Kidney (tissue), 14 donors: ENCODE data around the gene BACH2. TPM values are rescaled to one million over a fixed set of nuclear protein-coding genes. Genes with fewer than 3 reads are reported as not detected.

Source experiments
- DNase-seq, 5 donors: peaks; one replicate each; pipeline ENCODE4 v3.0.0-alpha.2; 2013 to 2020
- FAIRE-seq: peaks from 2 replicates; lab custom pipeline; 2012; peaks lifted over from hg19 to GRCh38; lab: Jason Lieb, UNC
- H3K27ac ChIP-seq, 2 donors: one replicate each; pipeline ENCODE4 v1.7.0; 2013; ENCODE audit warnings: low read depth in 2 of 2, low read length in 2 of 2, inconsistent platforms in 1 of 2
- H3K27me3 ChIP-seq: one replicate; pipeline ENCODE4 v1.7.1; 2013; ENCODE audit warnings: low read length, inconsistent platforms; ENCODE audit not compliant: control insufficient read depth, insufficient read depth
- H3K36me3 ChIP-seq, 3 donors: one replicate each; pipeline versions ENCODE4 v1.7.0 to v1.7.1; 2013; ENCODE audit warnings: low read length in 3 of 3, control low read depth in 1 of 3, inconsistent platforms in 1 of 3; ENCODE audit not compliant: insufficient read depth in 3 of 3, control insufficient read depth in 2 of 3
- H3K4me1 ChIP-seq, 3 donors: one replicate each; pipeline versions ENCODE4 v1.7.0 to v1.7.1; 2013; ENCODE audit warnings: low read length in 3 of 3, inconsistent platforms in 1 of 3, low read depth in 1 of 3; ENCODE audit not compliant: control insufficient read depth in 2 of 3, insufficient read depth in 2 of 3
- H3K4me3 ChIP-seq, 3 donors: one replicate each; pipeline versions ENCODE4 v1.7.0 to v1.8.1; 2013; ENCODE audit warnings: low read length in 3 of 3, control low read depth in 1 of 3, inconsistent platforms in 1 of 3
- H3K9ac ChIP-seq, 3 donors: one replicate each; pipeline versions ENCODE4 v1.7.0 to v1.7.1; 2013; ENCODE audit warnings: low read length in 3 of 3, control low read depth in 1 of 3, inconsistent platforms in 1 of 3
- H3K9me3 ChIP-seq, 3 donors: one replicate each; pipeline versions ENCODE4 v1.7.0 to v1.7.1; 2013; ENCODE audit warnings: low read length in 3 of 3, control low read depth in 1 of 3, inconsistent platforms in 1 of 3; ENCODE audit not compliant: control insufficient read depth in 2 of 3, insufficient read depth in 1 of 3
- intact Hi-C: fragments of 100-400 bp; cut with DNase I; formaldehyde crosslinking; loops from one replicate; pipeline ENCODE4 v1.11.1; 2022
- polyA plus RNA-seq: library from polyadenylated mRNA; stranded (reverse); fragments of 350-450 nt; fragmentation: Illumina TruSeq; extraction: RNeasy Lipid Tissue Mini Kit (QIAGEN cat#74804); gene quantifications from one replicate; pipeline ENCODE4 v1.2.3, GENCODE V29; 2014; ENCODE audit warnings: low read depth, low replicate concordance; ENCODE audit not compliant: insufficient read depth
- total RNA-seq: library from RNA; stranded (reverse); fragmentation: NEBNext Ultra II Directional; extraction: Animal tissue kit (Norgen Biotek cat#: 25700); gene quantifications from one replicate; pipeline ENCODE4 v1.2.1, GENCODE V29; 2021
- TF ChIP-seq, protein P1 (sequence below): IDR thresholded peaks from 3 replicates; pipeline ENCODE4 v1.5.1; 2012; ENCODE audit warnings: mild to moderate bottlenecking, moderate library complexity, borderline replicate concordance; ENCODE audit not compliant: insufficient read depth; ENCODE audit errors: extremely low read depth
- donor health status: control.
- donor health status: control.
- donor health status: control.
- donor health status: control.
- donor health status: control.
- donor health status: DM: yes; HTN: yes; CAD: no.
- donor health status: Normal renal cell carcinoma (clear cell type).

Gene BACH2
- total and polyA plus RNA-seq, 2 donors from 2014 or later: 0.32 to 6.9 TPM

DNA sequence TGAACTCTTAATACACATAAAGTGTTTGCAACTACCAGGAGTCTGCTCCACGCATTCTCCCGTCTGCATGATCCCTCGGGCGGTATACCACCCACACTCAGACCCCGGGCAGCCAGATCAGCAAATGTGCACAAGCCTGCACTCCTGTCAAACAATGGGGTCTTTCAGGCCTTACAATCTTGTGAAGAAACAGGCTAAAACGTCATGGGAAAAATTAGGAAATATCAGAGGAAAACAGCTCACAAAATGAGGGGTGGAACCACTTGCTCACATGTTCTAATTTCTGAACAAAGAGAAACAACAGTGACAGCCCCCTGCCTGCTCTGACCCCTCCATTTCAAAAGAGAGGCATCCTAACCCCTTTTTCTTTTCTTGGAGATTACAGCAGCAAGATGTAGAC is 69.4 kb downstream of the BACH2 start:
- peaks cover 0 to 2% (median 0%) of the 10 kb centered on the region in 3 donors for H3K4me1 ChIP-seq
- DNase-seq: no peak
- intact Hi-C loops: no loop called here
- no peaks in the 10 kb centered on the region for H3K9me3 ChIP-seq
- no peak overlapping the region for H3K9ac ChIP-seq
- H3K36me3 ChIP-seq: no peaks in the 10 kb centered on the region
- no peak overlapping the region for H3K27ac ChIP-seq
- no peaks in the 10 kb centered on the region for H3K27me3 ChIP-seq
- no peak for FAIRE-seq
- no peak overlapping the region for H3K4me3 ChIP-seq
- TF ChIP-seq, protein P1, sequence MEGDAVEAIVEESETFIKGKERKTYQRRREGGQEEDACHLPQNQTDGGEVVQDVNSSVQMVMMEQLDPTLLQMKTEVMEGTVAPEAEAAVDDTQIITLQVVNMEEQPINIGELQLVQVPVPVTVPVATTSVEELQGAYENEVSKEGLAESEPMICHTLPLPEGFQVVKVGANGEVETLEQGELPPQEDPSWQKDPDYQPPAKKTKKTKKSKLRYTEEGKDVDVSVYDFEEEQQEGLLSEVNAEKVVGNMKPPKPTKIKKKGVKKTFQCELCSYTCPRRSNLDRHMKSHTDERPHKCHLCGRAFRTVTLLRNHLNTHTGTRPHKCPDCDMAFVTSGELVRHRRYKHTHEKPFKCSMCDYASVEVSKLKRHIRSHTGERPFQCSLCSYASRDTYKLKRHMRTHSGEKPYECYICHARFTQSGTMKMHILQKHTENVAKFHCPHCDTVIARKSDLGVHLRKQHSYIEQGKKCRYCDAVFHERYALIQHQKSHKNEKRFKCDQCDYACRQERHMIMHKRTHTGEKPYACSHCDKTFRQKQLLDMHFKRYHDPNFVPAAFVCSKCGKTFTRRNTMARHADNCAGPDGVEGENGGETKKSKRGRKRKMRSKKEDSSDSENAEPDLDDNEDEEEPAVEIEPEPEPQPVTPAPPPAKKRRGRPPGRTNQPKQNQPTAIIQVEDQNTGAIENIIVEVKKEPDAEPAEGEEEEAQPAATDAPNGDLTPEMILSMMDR: no peak

DNA sequence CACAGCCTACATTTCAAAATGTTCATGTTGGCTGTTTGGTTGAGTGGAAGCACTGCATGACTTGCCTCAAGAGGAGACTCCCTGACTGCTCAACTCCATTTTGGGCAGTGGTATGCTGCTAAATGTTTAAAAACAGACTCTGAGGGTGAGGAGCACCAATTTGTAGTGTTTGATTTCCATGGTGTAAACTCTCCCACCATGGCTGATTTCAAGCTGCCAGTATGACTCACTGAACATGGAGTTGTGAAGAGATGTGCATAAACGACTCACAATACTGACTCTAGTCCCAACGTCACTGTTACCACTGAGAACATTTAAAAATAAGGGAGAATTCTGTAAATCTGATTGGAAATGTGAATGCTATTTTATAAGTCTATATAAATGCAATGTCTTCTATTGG is 70.4 kb downstream of the BACH2 start:
- H3K9ac ChIP-seq: no peak overlapping the region
- H3K27me3 ChIP-seq: no peaks in the 10 kb centered on the region
- TF ChIP-seq, protein P1: no peak
- FAIRE-seq: no peak
- H3K27ac ChIP-seq: no peak overlapping the region
- H3K9me3 ChIP-seq: no peaks in the 10 kb centered on the region
- DNase-seq: no peak
- H3K36me3 ChIP-seq: no peaks in the 10 kb centered on the region
- H3K4me3 ChIP-seq: no peak overlapping the region
- H3K4me1 ChIP-seq: peaks cover 0 to 2% (median 0%) of the 10 kb centered on the region in 3 donors
- intact Hi-C loops: no loop called here

DNA sequence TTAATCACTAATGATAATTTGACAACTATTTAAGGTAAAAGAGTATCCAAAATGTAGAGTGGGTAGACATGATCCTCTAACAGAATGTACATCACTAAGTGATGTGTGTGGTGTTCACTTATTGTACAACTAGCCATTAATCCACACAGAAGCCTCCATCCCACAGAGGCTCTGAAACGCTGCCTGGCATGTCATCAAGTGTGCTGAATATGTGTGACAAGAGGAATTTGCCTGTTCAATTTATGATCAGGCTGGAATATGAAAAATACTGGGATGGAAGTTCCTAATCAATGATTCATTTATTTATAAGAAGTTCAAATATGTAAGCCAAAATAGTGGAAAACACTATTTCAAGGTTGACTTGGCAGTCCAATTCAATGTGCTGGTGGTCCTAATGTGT is 72.4 kb downstream of the BACH2 start:
- TF ChIP-seq, protein P1: no peak
- Histone ChIP-seq H3K4me1 (peaks cover 0 to 5% (median 5%) of the 10 kb centered on the region in 3 donors), H3K4me3 (no peak overlapping the region), H3K36me3 (no peaks in the 10 kb centered on the region), H3K9ac (no peak overlapping the region), H3K27ac (no peak overlapping the region), H3K27me3 (no peaks in the 10 kb centered on the region), H3K9me3 (no peaks in the 10 kb centered on the region)
- DNase-seq (no peak), FAIRE-seq (no peak)
- intact Hi-C loops: no loop called here

DNA sequence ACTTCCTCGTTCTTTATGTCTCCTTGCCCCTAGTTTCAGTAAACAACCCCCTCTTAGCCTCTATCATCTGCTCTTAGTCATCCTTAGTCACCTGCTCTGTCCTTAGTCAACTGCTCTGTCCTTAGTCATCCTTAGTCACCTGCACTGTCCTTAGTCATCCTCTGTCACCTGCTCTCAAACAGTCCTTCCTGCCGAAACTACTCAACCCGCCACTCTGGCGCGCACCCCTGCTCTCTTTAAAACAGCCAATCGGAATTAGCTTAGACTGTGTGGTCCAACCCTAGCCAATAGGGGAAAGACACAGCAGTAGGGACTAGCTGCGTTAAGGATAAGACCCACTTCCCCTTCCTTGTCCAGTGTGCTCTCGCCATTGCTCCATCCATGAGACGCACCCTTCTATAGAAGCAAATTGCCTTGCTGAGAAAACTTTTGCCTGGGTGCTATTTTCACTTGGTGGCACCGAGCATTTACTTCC is 73.9 kb downstream of the BACH2 start:
- intact Hi-C loops: no loop called here
- peaks cover 5 to 12% (median 11%) of the 10 kb centered on the region in 3 donors for H3K4me1 ChIP-seq
- H3K9ac ChIP-seq: no peak overlapping the region
- TF ChIP-seq, protein P1: no peak
- no peak overlapping the region for H3K27ac ChIP-seq
- no peak for DNase-seq
- H3K4me3 ChIP-seq: no peak overlapping the region
- H3K36me3 ChIP-seq: no peaks in the 10 kb centered on the region
- H3K27me3 ChIP-seq: no peaks in the 10 kb centered on the region
- H3K9me3 ChIP-seq: no peaks in the 10 kb centered on the region
- no peak for FAIRE-seq
